GM12891 (cell line): Measurements from ENCODE around the gene KRT6C.

ENCODE experiments used
- DNase-seq: peaks from one replicate; pipeline ENCODE4 v3.0.0; 2011; ENCODE audit warnings: low spot score; ENCODE audit not compliant: insufficient read length
- FAIRE-seq: peaks from 2 replicates; lab custom pipeline; 2011; peaks lifted over from hg19 to GRCh38; lab: Jason Lieb, UNC
- PAX5 ChIP-seq: IDR thresholded peaks from 2 replicates; pipeline ENCODE4 v1.6.1; 2011; ENCODE audit warnings: low read length, moderate library complexity, mild to moderate bottlenecking; ENCODE audit not compliant: insufficient read depth, severe bottlenecking
- POLR2A ChIP-seq: IDR thresholded peaks from 2 replicates; pipeline ENCODE4 v1.6.1; 2011; ENCODE audit warnings: low read depth, low read length, control low read depth
- POLR2AphosphoS5 ChIP-seq: IDR thresholded peaks from 2 replicates; pipeline ENCODE4 v1.6.1; 2011; ENCODE audit warnings: low read depth, low read length, control low read depth
- POU2F2 ChIP-seq: IDR thresholded peaks from 2 replicates; pipeline ENCODE4 v1.6.1; 2011; ENCODE audit warnings: low read depth, mild to moderate bottlenecking, control low read depth, low read length, moderate library complexity
- SPI1 ChIP-seq: IDR thresholded peaks from 2 replicates; pipeline ENCODE4 v1.6.1; 2011; ENCODE audit warnings: low read depth, low read length, control low read depth
- TAF1 ChIP-seq: IDR thresholded peaks from 2 replicates; pipeline ENCODE4 v1.6.1; 2011; ENCODE audit warnings: low read depth, low read length, control low read depth

Gene KRT6C

GRCh38 chr12:52444647-52445595, 28.7 kb downstream of the KRT6C start:
- DNase-seq (no peak), FAIRE-seq (no peak)
- no peak for TF ChIP-seq POLR2A
- TF ChIP-seq POLR2AphosphoS5 = no peak

- DNase-seq (no peak), FAIRE-seq (no peak)
- no peak for TF ChIP-seq PAX5
- TF ChIP-seq POLR2AphosphoS5 = no peak
- no peak for TF ChIP-seq POU2F2
- TF ChIP-seq POLR2A = no peak
- TF ChIP-seq TAF1 = no peak
- TF ChIP-seq SPI1 = no peak
These were observed 29.6 kb downstream of the KRT6C start for GRCh38 chr12:52443966-52444365.

GRCh38 chr12:52442600-52443061, 31.0 kb downstream of the KRT6C start:
- TF ChIP-seq SPI1 = no peak
- FAIRE-seq = no peak
- DNase-seq = no peak

GRCh38 chr12:52441320-52441911, 32.2 kb downstream of the KRT6C start:
- TF ChIP-seq POLR2AphosphoS5 = no peak
- TF ChIP-seq TAF1 = no peak
- no peak for TF ChIP-seq POLR2A
- DNase-seq (no peak), FAIRE-seq (no peak)

GRCh38 chr12:52440821-52441319, 32.7 kb downstream of the KRT6C start:
- no peak for TF ChIP-seq POLR2AphosphoS5
- DNase-seq (no peak), FAIRE-seq (no peak)

- FAIRE-seq = no peak
- DNase-seq = no peak
- TF ChIP-seq TAF1 (no peak), SPI1 (no peak), POLR2A (no peak), POLR2AphosphoS5 (no peak), PAX5 (no peak), POU2F2 (no peak)
These were observed 33.8 kb downstream of the KRT6C start for GRCh38 chr12:52439845-52440244.

GRCh38 chr12:52439420-52439819, 34.2 kb downstream of the KRT6C start:
- no peak for TF ChIP-seq POLR2AphosphoS5
- no peak for TF ChIP-seq SPI1
- no peak for TF ChIP-seq PAX5
- TF ChIP-seq POU2F2 = no peak
- no peak for TF ChIP-seq TAF1
- TF ChIP-seq POLR2A = no peak
- no peak for DNase-seq
- FAIRE-seq = no peak

GRCh38 chr12:52438305-52439301, 35.0 kb downstream of the KRT6C start:
- TF ChIP-seq POLR2A (no peak), POLR2AphosphoS5 (no peak), SPI1 (no peak), TAF1 (no peak), POU2F2 (no peak), PAX5 (no peak)
- DNase-seq (no peak), FAIRE-seq (no peak)

GRCh38 chr12:52437508-52437907, 36.1 kb downstream of the KRT6C start:
- TF ChIP-seq TAF1 (no peak), POLR2AphosphoS5 (no peak), POU2F2 (no peak), POLR2A (no peak), SPI1 (no peak), PAX5 (no peak)
- FAIRE-seq = no peak

More at GRCh38 chr12:52437508-52437907, 36.1 kb downstream of the KRT6C start:
- no peak for DNase-seq
